Fibroblast of upper back skin (primary cell): ENCODE data around the gene DYNC1LI1.

ENCODE experiments used
- DNase-seq: peaks from one replicate; pipeline ENCODE4 v3.0.0-alpha.2; 2013

The DYNC1LI1 gene

DNA sequence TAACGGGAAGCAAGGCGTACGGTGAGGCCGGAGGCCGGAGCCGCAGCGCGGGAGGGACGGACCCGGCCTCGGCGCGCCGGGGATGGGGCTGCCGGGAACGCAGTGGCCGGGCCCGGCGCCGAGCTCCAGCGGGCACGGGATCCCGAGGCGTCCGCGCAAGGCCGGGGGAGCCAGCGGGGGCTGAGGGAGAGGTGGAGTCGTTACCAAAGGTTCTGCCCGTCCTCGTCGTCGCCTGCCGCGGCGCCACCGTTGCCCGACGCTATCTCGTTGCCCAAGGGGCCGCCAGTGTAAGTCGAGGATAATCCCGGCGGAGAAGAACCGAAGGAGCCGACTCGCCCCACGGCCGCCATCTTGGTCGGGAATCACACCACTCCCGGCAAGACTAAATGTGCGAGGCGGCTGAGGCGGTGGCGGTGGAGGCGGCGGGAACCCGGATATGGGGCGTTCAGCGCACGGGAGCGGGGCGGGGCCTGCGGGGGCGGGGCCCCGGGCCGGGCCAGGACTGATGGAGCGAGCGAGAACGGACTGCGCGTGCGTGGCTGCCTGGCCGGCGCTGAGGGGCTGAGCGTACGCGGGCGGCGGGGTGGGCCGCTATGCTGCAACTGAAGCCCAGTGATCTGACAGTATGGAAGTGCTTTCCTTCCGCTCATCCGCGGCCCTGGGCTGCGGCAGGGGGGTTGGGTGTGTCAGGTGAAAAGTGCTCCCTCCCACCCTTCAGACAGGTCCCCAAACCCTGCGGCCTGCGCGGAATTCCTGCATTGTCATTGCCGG lies at the start of gene DYNC1LI1:
Gene DYNC1LI1, minus strand, starts transcription at position 438 of the 771 bp plus-strand sequence. Its CDS starts 88 bp downstream, at position 350.
- DNase-seq = peak; percentile 92

- no peak for DNase-seq
These were observed 48.7 kb upstream of the DYNC1LI1 start for GRCh38 chr3:32619395-32619794.

DNA sequence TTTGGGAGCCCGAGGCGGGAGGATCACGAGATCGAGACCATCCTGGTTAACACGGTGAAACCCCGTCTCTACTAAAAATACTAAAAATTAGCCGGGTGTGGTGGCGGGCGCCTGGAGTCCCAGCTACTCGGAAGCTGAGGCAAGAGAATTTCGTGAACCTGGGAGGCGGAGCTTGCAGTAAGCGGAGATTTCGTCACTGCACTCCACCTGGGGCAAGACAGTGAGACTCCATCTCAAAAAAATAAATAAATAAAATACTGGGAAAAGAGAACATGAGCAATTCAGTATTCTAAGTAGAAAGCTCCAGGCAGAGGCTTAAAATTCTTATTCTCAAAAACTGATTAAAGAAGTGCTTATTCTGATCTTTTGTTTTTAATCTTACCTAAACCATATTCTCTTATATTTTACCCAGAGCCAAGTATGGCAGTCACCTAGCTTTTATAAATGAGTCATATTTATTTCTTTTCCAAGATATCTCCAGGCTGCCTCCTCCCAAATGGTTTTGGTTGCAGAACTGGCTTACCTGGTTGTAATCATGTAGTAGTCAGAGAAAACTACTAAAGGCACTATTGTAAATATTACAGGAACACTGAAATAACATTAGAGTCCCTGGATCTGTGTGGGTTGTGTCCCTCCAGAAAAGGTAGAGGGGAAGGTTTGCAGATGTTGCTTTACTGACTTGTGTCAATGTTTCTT lies 45.8 kb upstream of the DYNC1LI1 start:
- no peak for DNase-seq

DNA sequence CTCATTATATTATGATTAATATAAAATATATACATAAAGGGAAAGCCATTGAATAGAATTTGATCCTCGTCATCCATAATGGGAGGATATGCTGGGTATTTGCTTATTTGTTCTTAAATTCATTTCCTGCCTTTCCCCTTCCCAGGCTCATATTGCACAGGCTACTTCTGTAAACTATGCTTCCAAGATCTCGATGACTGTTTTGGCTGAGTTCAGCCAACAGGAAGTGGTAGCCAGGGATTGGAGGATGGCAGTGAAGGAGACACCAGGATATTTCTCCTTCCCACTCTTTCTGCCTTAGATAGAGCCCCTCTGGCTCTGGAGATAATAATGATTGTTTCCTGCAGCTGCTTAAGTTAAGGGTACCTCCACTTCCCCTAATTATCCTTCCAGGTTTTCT lies 44.3 kb upstream of the DYNC1LI1 start:
- peak; percentile 39 for DNase-seq

DNA sequence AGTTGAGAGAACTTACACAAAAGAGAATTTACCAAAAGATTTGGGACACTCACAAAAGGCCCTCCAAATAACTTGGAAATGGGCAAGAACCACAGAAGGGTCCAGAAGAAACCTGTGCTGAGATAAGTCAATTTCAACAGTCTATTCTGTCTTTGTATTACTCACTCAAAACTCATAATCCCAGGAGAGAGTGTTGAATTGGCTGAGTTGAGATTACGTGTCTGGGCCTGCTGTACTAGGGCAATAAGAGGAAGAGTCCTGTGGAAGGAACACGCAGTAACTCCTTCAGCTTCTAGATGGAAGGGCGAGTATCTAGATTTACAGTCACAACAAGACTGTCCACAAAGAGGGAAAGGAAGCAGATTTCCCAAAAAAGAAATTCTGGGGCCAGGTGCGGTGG lies 42.5 kb upstream of the DYNC1LI1 start:
- no peak for DNase-seq

GRCh38 chr3:32612547-32612946 lies 41.9 kb upstream of the DYNC1LI1 start:
- DNase-seq = no peak

DNA sequence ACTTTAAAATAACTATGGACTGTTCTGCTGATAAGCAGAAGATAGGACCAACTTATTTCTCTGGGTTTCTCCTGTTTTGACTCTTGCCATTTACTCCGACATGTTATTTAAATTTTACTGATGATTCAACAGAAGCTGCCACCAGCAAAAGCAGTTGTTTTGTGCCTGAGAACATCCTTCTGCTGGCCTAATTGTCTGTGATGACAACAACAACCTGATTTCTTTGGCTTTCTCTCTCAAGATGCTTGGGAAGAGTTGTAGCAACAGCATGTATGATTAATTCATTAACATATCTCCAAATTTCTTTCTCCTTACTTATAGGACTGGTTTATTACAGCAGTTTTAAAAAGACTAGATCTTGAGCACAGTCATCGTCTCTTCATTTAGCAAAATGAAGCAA lies 36.9 kb upstream of the DYNC1LI1 start:
- DNase-seq = no peak

GRCh38 chr3:32606960-32607359 lies 36.3 kb upstream of the DYNC1LI1 start:
- DNase-seq = no peak

DNA sequence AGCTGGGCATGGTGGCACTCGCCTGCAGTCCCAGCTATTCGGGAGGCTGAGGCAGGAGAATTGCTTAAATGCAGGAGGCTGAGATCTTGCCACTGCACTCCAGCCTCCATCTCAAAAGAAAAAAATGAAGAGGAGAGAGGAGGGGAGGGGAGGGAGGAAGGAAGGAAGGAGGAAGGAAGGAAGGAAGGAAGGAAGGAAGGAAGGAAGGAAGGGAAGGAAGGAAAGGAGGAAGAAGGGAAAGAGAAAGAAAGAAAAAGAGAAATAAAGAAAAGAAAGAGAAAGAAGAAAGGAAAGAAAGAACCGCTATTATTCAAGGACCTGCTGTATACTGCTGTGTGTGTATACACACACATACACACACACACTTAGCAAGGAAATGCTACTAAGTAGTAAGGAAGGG lies 35.6 kb upstream of the DYNC1LI1 start:
- DNase-seq = no peak

- DNase-seq = no peak
These were observed 32.4 kb upstream of the DYNC1LI1 start for GRCh38 chr3:32603064-32603463.

GRCh38 chr3:32602206-32602605 lies 31.5 kb upstream of the DYNC1LI1 start:
- no peak for DNase-seq

DNA sequence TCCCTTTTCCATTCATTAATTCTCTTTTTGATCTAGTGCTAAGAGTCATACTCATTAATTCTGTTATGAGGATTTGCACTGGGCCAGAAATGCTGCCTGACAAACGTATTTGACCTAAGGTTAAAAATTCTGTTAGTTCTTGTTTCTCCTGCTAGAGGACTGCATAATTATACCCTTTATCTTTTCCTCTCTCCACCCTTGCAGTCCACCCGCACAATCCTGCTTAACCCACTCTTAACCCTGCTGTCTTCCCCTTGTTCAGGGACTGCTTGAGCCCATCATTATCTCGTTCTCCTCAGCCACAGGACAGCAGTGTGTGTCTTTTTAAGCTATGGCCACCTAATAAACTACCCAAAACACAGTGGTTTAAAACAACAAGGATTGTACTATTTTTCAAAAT lies 31.1 kb upstream of the DYNC1LI1 start:
- DNase-seq = no peak

- DNase-seq = no peak
These were observed 27.0 kb upstream of the DYNC1LI1 start for GRCh38 chr3:32597656-32598055.

- DNase-seq = no peak
These were observed 26.3 kb upstream of the DYNC1LI1 start for GRCh38 chr3:32596909-32597369.

DNA sequence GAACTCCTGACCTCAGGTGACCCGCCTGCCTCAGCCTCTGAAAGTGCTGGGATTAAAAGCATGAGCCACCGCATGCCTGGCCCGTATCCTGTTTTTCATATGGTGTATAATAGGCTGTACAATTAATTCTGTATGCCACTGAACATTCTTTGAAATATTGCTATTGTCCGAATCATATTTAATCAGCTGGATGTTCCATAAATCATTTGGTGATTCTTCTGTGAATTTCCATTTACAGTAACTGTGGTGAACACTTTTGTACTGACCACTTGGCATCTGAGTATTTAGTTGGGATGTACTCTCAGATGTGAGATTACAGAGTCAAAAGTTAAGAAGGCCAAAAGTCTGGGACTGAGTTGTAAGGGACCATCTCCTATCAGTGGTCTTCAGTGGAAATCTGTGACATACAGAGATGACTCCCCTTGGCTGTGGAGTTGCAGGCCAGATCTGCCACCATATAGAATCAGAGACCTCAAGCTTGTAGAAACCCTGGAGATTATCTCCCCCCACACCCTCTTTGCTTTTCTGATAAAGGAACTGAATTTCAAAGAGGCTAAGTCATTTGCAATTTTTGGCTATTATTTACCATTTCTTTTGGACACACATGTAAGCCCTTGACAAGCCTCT lies 25.7 kb upstream of the DYNC1LI1 start:
- DNase-seq = no peak

- DNase-seq = no peak
These were observed 24.7 kb upstream of the DYNC1LI1 start for GRCh38 chr3:32595323-32595722.

DNA sequence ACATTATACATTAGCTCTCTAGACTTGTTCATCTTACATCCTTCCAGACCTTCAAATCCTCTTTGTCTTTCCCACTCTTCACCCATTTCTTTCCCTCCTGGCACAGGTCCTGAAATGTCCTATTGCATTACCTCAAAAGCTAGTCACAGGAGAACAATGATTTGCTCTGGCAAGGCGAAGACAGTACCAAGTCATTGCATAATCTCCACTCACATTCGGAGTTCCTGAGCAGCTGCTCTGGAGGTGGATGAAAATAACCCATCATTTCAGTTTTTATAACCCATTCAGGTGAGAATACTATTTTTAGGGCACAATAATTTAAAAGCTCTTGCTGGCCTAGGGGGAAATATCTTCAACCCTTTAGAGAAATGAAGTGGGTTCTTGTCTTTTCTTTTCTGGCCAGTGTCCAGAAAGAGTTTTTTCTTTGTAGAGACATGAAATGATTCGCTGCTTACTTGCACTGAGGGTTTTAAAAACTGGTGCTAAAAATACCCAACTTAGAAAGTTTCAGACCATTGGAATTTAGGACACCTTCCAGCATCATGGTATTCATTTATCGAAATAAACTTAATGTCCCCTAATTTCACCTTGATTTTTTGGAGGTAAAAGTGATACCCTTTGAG lies 23.4 kb upstream of the DYNC1LI1 start:
- DNase-seq = peak; percentile 65

GRCh38 chr3:32592696-32593353 lies 22.2 kb upstream of the DYNC1LI1 start:
- DNase-seq = no peak

GRCh38 chr3:32592011-32592410 lies 21.4 kb upstream of the DYNC1LI1 start:
- DNase-seq = no peak

DNA sequence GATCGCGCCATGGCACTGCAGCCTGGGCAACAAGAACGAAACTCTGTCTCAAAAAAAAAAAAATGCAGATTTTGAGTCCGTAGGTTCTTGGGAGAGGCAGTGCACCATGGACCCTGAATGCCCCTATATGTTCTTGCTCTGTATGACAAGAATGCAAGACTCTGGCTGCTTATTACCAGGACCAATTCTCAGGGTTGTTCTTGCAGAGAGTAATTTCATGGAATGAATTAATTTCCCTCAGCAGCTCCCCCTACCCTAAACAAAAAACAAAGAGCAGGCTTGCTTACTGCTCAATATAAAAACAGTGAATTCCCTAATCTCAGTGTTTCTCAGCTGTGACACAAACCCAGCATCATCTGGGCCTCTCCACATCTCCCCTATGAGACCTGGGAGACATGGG lies 20.5 kb upstream of the DYNC1LI1 start:
- no peak for DNase-seq

DNA sequence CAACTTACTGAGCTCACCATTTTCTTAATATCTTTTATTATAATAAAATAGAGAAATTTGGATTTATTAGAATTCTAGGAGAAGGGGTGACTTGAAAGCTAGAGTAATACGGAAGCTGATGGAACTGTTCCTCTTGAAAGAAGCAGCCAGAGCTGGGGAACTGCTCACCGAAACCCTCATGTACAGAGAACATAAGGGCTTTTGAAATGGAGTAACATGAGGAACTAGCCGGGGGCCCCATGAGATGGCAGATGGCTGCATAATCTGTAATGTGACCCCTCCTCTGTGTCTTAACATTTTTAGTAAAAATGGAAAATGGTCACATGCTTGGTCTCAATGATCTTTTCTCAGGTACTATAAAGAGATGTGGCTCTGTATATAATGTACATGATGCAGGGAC lies 15.7 kb upstream of the DYNC1LI1 start:
- no peak for DNase-seq

GRCh38 chr3:32584660-32585059 lies 14.0 kb upstream of the DYNC1LI1 start:
- DNase-seq = no peak

GRCh38 chr3:32583708-32584107 lies 13.1 kb upstream of the DYNC1LI1 start:
- no peak for DNase-seq
